Psoas muscle (tissue), 8 donors: ENCODE measurements around the gene HTT. TPM values are rescaled to one million over a fixed set of nuclear protein-coding genes. Genes with fewer than 3 reads are reported as not detected.

Source experiments
- ATAC-seq, 4 donors: fragments of 200-7000 bp; cut with Tn5 transposase; one replicate each; pipeline ENCODE4 v1.9.1; 2020; ENCODE audit warnings: moderate library complexity in 3 of 4, mild to moderate bottlenecking in 2 of 4
- DNase-seq, 2 donors: peaks; one replicate each; pipeline ENCODE4 v3.0.0-alpha.2; 2020
- H3K27ac ChIP-seq: fragments of 200-600 bp; one replicate; pipeline ENCODE4 v1.8.0; 2022
- H3K27me3 ChIP-seq, 3 donors: fragments of 200-600 bp in 1 of 3; one replicate each; pipeline versions ENCODE4 v1.6.1 to v1.8.0; 2013 to 2022; ENCODE audit warnings: low read length in 2 of 3, mild to moderate bottlenecking in 2 of 3, moderate library complexity in 1 of 3; ENCODE audit not compliant: insufficient read depth in 3 of 3
- H3K36me3 ChIP-seq, 2 donors: fragments of 200-600 bp in 1 of 2; one replicate each; pipeline versions ENCODE4 v1.6.1 to v1.8.0; 2013 to 2022; ENCODE audit warnings: low read depth in 1 of 2, mild to moderate bottlenecking in 1 of 2, moderate library complexity in 1 of 2; ENCODE audit not compliant: insufficient read depth in 1 of 2
- H3K4me1 ChIP-seq: fragments of 200-600 bp; one replicate; pipeline ENCODE4 v1.8.0; 2022
- H3K4me3 ChIP-seq: fragments of 200-600 bp; one replicate; pipeline ENCODE4 v1.8.0; 2022; ENCODE audit warnings: mild to moderate bottlenecking
- H3K9me3 ChIP-seq: fragments of 200-600 bp; one replicate; pipeline ENCODE4 v1.8.0; 2022
- CTCF ChIP-seq: fragments of 200-600 bp; IDR thresholded peaks from one replicate; pipeline ENCODE4 v1.8.0; 2022; ENCODE audit warnings: antibody characterized with exemption
- WGBS, 3 donors: extraction: QIAGEN DNeasy Blood & Tissue Kit; methylation state at CpG; one replicate each; pipeline versions ENCODE4 v1.1.6 to v1.1.7; 2013; 5-methylcytosine and 5-hydroxymethylcytosine counted together
- intact Hi-C, 2 donors: fragments of 100-400 bp; cut with DNase I; formaldehyde crosslinking; loops; one replicate each; pipeline versions ENCODE4 v1.11.0 to v1.14.2; 2022
- polyA plus RNA-seq, 3 donors: library from polyadenylated mRNA; stranded (reverse); fragments of 200-250 nt; gene quantifications; one replicate each; pipeline ENCODE4 v1.2.3, GENCODE V29; 2013
- total RNA-seq, 4 donors: library from RNA; stranded (reverse); fragmentation: NEBNext Ultra II Directional in 2 of 4; extraction: Animal tissue kit (Norgen Biotek cat#: 25700) in 2 of 4; gene quantifications; one replicate each; pipeline versions ENCODE4 v1.2.1 to v1.2.4, GENCODE V29; 2021 to 2023
- donor health status: healthy with polysubstance abuse.
- donor health status: DM: no; HTN: no; CAD: no; lungs with moderate emphysema.
- donor health status: Bipolar disorder and iron deficiency.
- donor health status: healthy.
- donor health status: DM: yes; HTN: yes; CAD: no.
- donor health status: DM: no; HTN: no; CAD: no.
- donor health status: DM: no; HTN: no; CAD: no.
- donor health status: DM: yes; HTN: yes; CAD: no.

Gene HTT
- total and polyA plus RNA-seq, 7 donors: 6.7 to 39.9 (median 29.6) TPM

GRCh38 chr4:3071811-3072210 lies 2.7 kb upstream of the HTT start:
- 63 to 70% (median 64%) methylated on average over 7 of the region's 7 CpGs for WGBS, 3 donors
- Histone ChIP-seq H3K4me3 (no peak overlapping the region), H3K4me1 (peaks cover 12% of the 10 kb centered on the region), H3K36me3 (no peaks in the 10 kb centered on the region), H3K9me3 (no peaks in the 10 kb centered on the region), H3K27ac (no peak overlapping the region), H3K27me3 (no peaks in the 10 kb centered on the region)
- ATAC-seq: no peak
- DNase-seq: no peak
- TF ChIP-seq CTCF: no peak
- intact Hi-C loops: no loop called here

- peak overlapping the region; percentile 74 for H3K27ac ChIP-seq
- no peaks in the 10 kb centered on the region for H3K9me3 ChIP-seq
- ATAC-seq: no peak
- peak overlapping the region; percentile 85 for H3K4me3 ChIP-seq
- no peaks in the 10 kb centered on the region for H3K27me3 ChIP-seq
- no peak for DNase-seq
- no peak for TF ChIP-seq CTCF
- intact Hi-C loops: no loop called here
- 8 to 10% (median 10%) methylated on average over 41 to 54 of the region's 54 CpGs for WGBS, 3 donors
- peaks cover 21% of the 10 kb centered on the region for H3K4me1 ChIP-seq
- no peaks in the 10 kb centered on the region for H3K36me3 ChIP-seq
Observed at GRCh38 chr4:3073158-3074077, 1.1 kb upstream of the HTT start.

- no peaks in the 10 kb centered on the region for H3K27me3 ChIP-seq
- H3K9me3 ChIP-seq: no peaks in the 10 kb centered on the region
- DNase-seq (peak; percentile 43 to 67), ATAC-seq (no peak)
- H3K4me1 ChIP-seq: peaks cover 29% of the 10 kb centered on the region
- H3K27ac ChIP-seq: peak overlapping the region; percentile 89
- 0% methylated on average over 34 to 60 of the region's 60 CpGs for WGBS, 3 donors
- intact Hi-C loops: no loop called here
- TF ChIP-seq CTCF: no peak
- H3K36me3 ChIP-seq: no peaks in the 10 kb centered on the region
- H3K4me3 ChIP-seq: peak overlapping the region; percentile 84
Observed at GRCh38 chr4:3074846-3075651, 568 bp downstream of the HTT start.

- no peak overlapping the region for H3K27ac ChIP-seq
- intact Hi-C loops: no loop called here
- DNase-seq: no peak
- peaks cover 29% of the 10 kb centered on the region for H3K4me1 ChIP-seq
- no peaks in the 10 kb centered on the region for H3K27me3 ChIP-seq
- H3K9me3 ChIP-seq: no peaks in the 10 kb centered on the region
- 0 to 3% (median 1%) methylated on average over 8 of the region's 8 CpGs for WGBS, 3 donors
- TF ChIP-seq CTCF: no peak
- H3K4me3 ChIP-seq: peak overlapping the region; percentile 84
- no peaks in the 10 kb centered on the region for H3K36me3 ChIP-seq
- no peak for ATAC-seq
Observed at GRCh38 chr4:3075652-3075981, 1.1 kb downstream of the HTT start.
